Stimulated activated CD4-positive, alpha-beta T cell treated with anti-CD3 and anti-CD28 coated beads, TNF-alpha, amount 100 ng/mL, for 24 hours (primary cell): Measurements from ENCODE around the gene S1PR4.
"Not testable (repeated sequence)": the region's sequence is repeated elsewhere in the genome, so short reads cannot be mapped to it uniquely, and the experiment has no call there.

ENCODE experiments used
- DNase-seq, 3 experiments: peaks; one replicate each; pipeline ENCODE4 v3.0.0-alpha.2; 2020; ENCODE audit warnings: low read depth in 3 of 3

The S1PR4 gene

DNA sequence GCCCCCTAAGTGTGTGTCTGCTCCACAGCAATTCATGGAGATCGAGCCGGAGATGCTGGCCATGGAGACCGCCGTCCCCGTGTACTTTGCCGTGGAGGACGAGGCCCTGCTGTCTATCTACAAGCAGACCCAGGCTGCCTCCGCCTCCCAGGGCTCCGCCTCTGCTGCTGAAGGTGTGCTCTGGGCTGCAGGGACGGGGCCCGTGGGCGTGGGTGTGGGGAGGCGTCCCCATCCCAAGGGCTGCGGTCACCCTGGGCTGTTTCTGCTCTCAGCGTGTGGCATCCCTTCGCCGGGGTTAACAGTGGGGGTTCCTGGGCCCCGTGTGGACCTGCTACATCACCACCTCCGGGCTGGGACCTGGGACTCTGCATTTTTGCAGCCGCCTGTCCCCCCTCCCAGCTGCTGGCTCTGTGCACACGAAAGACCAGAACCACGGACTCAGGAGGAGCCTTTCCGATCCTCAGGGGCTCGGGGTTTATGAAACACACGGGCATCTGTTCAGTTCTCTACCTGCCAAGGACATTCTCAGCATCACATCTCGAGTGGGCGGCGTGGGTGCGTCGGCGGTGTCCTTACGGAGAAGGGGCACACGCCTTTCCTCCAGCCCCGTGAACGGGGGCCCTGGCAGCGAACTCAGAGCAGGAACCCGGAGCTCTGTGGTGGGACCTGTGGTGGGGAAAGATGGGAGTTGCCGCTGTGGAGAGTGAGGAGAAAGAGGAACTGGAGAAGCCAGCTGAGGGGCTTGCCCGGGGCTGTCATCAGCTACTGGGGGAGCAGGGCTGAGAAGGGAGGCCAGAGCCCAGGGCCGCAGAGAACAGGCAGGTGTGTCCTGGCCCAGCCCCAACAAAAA, 14.9 kb downstream of the S1PR4 start:
- no peak for DNase-seq

DNA sequence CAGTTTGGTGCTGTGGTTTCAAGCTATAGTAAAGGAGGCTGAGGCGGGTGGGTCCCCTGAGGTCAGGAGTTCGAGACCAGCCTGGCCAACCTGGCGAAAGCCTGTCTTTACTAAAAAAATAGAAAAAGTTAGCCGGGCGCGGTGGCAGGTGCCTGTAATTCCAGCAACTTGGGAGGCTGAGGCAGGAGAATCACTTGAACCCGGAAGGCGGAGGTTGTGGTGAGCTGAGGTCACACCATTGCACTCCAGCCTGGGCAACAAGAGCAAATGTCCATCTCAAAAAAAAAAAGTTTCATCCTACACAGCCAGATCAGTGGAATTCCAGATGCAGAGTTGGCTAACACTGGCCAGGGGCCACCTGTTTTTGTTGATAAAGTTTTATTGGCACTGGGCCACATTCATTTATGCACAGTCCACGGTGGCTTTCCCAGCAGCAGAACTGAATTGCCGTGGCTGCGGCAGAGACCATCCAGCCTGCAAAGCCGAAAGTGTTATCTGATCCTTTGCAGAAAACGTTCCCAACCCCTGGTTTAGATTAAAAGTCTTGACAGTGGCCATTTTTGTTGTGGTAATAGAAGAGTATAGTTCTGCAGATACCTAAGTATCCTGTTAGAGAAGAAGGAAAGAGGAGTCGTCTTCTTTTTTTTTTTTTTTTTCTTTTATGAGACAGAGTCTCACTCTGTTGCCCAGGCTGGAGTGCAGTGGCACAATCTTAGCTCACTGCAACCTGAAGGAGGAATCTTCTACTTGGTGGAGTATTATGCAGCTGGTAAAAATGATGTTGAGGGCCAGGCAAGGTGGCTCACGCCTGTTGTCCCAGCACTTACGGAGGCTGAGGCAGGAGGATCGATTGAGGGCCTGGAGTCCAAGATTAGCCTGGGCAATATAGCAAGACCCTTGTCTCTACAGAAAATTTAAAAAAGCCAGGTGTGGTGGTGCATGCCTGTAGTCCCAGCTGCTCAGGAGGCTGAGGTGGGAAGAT, 15.8 kb downstream of the S1PR4 start:
- no peak for DNase-seq

DNA sequence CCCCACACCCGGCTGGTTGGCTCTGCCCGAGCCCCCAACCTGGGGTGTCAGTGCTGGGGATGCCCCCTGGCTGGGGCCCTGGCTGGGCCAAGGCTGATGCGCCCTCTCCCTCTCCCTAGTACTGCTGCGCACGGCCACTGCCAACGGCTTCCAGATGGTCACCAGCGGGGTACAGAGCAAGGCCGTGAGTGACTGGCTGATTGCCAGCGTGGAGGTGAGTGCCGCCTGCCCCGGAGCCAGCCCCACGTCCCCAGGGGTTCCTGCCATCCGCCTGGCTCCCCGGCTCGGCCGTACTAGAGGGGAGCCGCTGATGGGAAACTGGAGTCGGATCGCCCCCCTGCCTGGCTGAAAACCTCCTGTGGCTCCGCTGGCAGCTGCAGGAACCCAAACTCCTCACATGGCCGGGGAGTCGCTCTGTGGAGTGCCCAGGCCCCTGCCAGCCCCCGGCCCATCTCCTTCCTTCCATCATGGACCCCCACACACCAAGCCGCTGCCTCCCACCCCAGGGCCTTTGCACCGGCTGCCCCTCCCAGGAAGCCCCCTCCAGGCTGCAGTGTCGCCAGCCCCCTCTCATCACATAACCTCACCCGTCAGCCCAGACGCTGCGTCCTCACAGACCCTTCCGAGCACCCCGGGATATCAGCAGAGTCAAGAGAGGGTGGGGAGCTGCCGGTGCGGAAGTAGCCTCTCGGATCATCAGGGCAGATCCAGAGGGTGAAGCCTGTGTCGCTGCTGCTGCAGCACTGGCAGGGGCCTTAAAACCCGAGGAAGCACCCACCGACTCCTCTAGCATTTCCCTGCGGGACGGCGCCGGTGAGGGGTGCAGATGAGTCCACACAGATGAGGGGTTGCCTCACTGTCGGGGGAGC, 17.7 kb downstream of the S1PR4 start:
- no peak for DNase-seq

DNA sequence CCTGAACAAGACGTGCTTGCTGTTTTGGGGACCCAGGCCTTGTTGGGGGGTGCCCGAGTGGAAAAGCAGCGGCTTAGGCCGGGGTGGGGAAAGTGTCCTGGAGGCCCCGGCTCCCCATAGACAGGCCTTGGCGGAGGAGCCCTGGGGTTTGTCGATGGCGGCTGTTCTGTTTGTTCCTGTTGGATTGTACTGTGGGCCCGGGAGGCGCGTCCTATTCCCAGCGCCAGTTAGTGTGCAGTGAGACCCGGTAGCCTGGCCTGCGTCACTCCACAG, 18.3 kb downstream of the S1PR4 start:
- no peak for DNase-seq

DNA sequence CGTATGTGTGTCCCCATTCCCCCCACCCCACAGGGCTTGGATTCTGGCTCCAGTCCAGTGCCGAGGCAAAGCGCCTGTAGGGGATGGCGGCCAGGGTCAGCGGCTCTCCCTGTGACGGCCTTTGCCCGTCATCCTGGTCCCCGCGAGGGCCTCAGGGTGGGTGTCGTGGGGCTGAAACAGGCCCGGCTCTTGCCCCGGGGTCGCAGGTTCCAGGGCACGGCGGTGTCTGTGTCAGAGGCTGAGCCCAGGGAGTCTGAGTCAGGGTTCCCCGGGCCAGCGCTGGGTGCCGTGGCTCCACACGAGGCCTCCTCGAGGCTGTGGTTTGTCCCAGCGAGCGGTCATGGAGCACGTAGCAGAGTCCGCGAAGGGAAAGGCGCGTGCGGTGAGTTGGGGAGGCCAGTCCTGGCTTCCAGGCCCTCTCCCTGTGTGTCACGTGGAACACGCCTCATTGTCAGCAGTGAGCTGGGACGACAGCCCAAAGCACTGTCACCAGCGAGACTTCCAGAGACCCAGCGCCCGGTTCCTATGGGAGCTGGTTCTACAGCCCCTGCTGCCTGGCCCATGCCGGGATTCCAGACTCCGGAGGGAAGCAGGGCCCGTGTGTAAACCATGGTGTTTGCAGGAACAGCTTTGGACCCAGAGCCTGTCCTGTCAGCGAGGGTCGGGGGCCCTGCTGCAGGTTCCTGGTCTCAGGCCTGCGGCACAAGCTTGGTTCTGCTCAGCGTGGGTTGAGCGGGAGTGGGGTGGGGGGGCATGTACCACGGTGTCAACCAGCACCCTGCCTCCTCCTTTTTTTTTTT, 20.5 kb downstream of the S1PR4 start:
- DNase-seq, result no peak

DNA sequence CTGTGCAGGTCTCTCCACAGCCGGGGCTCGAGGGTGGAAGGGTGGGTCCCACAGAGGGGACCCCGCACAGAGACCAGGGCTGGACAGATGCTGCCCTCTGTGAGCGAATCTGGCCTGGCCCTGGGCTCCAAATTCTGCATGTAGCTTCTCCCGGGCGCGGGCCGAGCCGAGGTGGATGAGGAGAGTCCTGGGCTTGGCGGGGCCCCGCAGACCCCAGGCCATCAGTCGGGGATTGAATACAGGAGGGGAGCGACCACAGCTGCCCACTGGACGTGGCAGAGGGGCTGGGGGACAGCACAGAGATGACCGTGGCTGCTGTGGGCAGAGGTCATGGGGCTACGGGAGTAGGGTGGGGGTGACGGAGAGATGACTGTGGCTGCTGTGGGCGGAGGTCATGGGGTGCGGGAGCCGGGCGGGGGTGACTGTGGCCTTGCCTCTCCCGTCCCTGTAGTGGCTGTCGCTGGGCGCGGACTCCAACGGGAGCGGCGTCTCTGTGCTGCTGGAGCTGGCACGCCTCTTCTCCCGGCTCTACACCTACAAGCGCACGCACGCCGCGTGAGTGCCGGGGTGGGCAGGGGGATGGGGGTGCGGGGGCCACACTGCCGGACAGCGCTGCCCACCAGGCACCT, 22.6 kb downstream of the S1PR4 start:
- no peak for DNase-seq

DNA sequence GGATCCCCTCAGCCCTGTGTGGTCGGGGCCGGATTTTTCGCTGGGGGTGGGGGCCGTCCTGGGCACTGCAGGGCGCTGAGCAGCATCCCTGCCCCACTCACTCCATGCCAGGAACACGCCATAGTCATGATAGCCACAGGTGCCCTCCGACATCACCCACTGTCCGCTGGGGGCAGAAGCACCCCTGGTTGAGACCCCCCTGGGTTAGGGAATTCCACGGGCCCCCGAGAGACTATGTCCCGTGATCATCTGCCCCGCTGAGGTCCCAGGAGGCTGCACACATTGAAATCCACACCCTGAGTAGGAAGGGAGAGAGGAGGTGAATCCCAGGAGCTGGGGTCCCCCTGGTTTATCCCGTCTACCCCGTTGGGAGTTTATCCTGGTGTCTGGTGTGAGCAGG, 23.3 kb downstream of the S1PR4 start:
- no peak for DNase-seq

DNA sequence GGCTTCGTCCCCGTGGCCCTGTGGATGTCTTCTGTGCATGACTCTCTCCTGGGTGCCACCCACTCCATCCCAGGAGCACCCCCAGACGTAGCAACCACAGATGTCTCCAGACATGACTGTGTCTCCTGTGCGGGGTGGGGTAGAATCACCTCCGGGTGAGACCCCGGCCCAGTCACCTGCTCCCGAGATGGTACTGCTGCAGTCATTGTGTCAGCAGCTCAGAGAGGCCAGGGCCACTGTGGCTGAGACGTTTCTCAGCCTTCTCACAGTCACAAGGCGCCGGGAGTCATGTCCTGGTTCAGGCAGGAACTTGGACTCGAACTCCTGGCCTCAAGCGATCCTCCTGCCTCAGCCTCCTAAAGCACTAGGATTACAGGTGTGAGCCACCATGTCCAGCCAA, 23.8 kb downstream of the S1PR4 start:
- DNase-seq, result no peak

DNA sequence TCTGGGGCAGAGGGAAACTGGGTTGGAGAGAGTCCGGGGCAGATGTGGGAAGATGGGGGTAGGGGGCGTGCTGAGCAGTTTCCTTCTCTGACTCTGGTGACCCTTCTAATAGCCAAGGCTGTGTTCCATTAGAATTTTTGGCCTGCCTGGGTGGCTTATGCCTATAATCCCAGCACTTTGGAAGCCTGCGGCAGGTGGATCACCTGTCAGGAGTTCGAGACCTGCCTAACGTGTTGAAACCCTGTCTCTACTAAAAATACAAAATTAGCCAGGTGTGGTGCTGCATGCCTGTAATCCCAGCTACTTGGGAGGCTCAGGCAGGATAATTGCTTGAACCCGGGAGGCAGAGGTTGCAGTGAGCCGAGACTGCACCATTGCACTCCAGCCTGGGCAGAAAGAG, 24.3 kb downstream of the S1PR4 start:
- DNase-seq, result not testable (repeated sequence)

DNA sequence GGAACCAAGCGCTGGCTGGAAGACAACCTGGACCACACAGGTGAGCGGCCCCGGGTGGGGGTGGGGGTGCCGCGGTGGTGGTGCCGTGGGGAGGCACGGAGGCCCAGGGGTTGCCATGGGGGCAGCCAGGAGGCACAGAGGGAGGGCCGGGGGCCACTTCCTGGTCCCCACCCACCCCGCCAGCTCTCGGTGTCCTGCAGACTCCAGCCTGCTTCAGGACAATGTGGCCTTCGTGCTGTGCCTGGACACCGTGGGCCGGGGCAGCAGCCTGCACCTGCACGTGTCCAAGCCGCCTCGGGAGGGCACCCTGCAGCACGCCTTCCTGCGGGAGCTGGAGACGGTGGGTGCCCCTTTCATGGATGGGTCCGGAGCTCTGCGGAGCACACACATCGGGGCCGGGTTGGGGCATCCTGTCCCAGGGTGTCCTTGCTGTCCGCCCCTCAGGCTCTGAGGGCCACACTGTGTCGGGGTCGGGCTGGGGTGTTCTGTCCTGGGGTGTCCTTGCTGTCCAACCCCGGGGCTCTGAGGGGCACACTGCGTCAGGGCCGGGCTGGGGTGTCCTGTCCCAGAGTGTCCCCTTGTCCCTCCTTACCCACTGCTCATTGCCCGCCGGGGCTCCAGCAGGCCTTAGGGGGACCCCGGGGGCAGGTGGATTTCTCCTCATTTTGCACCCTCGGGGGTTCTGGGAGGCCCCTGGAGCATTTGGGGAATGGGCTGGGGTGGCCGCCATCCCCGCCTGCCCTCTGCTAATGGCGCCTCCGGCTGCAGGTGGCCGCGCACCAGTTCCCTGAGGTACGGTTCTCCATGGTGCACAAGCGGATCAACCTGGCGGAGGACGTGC, 25.5 kb downstream of the S1PR4 start:
- DNase-seq, result no peak

DNA sequence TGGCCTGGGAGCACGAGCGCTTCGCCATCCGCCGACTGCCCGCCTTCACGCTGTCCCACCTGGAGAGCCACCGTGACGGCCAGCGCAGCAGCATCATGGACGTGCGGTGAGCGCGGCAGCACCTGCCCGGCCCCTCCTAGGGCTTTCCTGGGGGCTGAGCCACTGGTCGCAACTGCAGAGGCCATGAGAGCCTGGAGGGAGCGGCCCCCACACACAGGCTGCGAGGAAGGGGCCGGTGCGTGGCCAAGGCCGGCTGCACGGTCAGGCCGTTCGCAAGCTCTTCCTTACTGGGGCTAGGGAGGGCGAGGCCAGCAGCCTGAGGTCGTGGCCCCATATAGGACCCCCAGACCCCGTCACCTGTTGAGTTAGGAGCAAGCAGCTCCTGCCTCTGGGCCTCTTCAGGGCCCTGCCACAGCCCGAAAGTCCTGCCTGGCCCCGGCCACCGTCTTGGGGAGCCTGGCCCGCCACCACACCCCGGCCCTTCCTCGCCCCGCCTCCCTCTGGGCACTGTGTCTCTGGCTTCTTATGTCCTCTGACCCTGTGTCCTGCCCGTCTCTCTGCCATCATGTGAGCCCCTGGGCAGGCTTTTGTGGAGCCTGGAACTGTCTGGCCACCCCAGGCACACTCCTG, 26.2 kb downstream of the S1PR4 start:
- DNase-seq, result no peak

DNA sequence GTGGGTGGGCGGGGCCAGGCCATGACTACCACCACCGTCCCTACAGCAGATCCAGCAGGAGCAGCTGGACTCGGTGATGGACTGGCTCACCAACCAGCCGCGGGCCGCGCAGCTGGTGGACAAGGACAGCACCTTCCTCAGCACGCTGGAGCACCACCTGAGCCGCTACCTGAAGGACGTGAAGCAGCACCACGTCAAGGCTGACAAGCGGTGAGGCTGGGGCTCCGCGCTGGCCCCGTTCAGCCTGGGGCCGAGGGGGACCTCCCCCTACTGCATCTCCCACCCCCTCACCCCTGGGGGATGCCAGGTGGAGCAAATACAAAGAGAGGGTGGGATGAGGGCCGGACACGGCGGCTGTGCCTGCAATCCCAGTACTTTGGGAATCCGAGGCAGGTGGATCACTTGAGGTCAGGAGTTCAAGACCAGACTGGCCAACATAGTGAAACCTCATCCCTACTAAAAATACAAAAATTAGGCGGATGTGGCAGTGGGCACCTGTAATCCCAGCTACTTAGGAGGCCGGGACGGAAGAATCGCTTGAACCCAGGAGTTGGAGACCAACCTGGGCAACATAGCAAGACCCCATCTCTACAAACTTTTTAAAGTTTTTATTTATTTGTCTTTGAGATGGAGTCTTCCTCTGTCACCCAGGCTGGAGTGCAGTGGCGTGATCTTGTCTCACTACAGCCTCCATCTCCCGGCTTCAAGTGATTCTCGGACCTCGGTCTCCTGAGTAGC, 27.8 kb downstream of the S1PR4 start:
- DNase-seq, result no peak

DNA sequence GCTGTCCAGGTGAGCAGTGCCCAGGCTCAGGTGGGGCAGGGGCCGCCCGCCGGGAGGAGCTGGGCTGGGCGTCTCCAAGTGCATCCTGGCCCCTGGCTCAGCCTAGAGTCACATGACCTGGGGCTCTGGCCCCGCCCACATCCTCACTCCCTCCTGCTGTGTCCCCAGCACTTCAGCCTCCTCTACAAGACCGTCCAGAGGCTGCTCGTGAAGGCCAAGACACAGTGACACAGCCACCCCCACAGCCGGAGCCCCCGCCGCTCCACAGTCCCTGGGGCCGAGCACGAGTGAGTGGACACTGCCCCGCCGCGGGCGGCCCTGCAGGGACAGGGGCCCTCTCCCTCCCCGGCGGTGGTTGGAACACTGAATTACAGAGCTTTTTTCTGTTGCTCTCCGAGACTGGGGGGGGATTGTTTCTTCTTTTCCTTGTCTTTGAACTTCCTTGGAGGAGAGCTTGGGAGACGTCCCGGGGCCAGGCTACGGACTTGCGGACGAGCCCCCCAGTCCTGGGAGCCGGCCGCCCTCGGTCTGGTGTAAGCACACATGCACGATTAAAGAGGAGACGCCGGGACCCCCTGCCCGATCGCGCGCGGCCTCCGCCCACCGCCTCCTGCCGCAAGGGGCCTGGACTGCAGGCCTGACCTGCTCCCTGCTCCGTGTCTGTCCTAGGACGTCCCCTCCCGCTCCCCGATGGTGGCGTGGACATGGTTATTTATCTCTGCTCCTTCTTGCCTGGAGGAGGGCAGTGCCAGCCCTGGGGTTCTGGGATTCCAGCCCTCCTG, 29.1 kb downstream of the S1PR4 start:
- DNase-seq, result no peak

DNA sequence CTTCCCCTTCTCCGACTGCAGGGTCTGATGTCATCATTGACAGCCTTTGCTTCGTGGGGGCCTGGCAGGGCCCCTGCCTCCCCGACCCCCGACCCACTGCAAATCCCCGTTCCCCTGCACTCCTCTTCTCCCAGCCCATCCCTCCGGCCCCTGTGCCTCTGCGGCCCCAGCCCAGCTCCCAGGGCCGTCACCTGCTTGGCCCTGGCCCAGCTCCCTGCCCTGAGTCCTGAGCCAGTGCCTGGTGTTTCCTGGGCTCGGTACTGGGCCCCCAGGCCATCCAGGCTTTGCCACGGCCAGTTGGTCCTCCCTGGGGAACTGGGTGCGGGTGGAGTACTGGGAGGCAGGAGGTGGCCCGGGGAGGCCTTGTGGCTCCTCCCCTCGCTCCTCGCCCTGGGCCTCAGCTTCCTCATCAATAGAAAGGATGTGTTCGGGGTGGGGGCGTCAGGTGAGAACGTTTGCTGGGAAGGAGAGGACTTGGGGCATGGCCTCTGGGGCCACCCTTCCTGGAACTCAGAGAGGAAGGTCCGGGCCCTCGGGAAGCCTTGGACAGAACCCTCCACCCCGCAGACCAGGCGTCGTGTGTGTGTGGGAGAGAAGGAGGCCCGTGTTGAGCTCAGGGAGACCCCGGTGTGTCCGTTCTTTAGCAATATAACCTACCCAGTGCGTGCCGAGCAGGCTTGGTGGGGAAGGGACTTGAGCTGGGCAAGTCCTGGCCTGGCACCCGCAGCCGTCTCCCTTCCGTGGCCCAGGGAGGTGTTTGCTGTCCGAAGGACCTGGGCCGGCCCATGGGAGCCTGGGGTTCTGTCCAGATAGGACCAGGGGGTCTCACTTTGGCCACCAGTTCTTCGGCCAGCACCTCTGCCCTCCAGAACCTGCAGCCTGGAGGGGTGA, 30.0 kb downstream of the S1PR4 start:
- DNase-seq, result no peak

DNA sequence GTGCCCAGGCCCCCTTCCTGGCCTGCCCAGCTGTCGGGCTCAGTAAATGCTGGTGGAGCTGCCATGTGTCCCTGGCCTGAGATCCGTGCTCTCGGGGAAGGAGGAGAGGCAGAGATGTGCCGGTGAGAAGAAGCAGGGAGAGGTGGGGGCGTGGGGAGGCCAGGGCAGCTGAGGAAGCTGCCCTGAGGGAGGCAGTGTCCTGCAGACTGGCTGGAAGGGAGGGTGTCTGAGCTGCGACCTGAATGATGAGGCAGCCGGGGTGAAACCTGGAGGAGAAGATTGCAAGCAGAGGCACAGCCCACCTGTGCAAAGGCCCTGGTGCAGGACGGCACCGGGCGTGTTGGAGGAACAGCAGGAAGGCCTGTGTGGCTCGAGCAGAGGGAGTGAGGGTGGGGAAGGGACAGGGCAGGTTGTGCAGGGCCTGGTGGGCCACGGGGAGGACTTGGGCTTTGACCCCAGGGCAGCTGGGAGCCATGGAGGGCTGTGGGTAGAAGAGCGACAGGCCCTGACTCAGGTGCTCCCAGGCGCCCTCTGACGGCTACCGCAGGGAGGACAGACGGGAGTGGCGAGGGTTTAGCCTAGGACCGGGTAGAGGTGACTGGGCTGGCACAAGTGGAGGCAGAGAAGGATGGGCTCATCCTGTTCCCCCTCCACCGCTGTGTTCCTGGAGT, 31.9 kb downstream of the S1PR4 start:
- DNase-seq, result peak; percentile 51 to 73 (median 52)

DNA sequence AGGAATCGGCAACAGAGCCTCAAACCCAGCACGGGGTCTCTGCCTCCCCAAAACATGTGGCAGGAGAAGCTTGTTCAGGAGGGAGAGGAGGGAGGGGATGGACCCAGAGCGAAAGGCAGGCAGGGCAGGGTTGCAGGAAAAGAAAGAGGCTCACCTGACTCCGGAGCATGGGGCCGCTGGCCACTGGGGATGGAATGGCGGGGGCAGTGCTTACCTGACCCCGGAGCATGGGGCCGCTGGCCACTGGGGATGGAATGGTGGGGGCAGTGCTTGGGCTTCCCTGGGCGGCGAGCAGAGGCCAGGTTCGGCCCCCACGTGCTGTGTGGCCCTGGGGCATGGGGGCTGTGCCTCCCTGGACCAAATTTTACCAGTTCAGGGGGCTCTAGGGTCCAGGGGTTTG, 32.6 kb downstream of the S1PR4 start:
- DNase-seq, result no peak
